IMR-90 (cell line): ENCODE results near the gene MOV10. TPM values are rescaled to one million over a fixed set of nuclear protein-coding genes. Genes with fewer than 3 reads are reported as not detected.

ENCODE experiments used
- ATAC-seq: fragments of 200-7000 bp; cut with Tn5 transposase; 2 replicates; pipeline ENCODE4 v1.9.1; 2020; ENCODE audit warnings: low read depth, mild to moderate bottlenecking, moderate library complexity
- BruUV-seq: library from RNA; stranded (reverse); fragments of 400-500 nt; replicated peaks from 2 replicates; lab custom pipeline; 2021; lab: Mats Ljungman, UMichigan
- CTCF ChIA-PET: fragments of 300-600 bp; formaldehyde crosslinking; extraction: SDS; loops from one replicate; lab custom pipeline; 2021; ENCODE audit warnings: antibody characterized with exemption; lab: Yijun Ruan, JAX
- POLR2A ChIA-PET: fragments of 300-600 bp; sonication (Branson Sonifier 250); formaldehyde crosslinking; loops from one replicate; lab custom pipeline; 2022; ENCODE audit warnings: antibody characterized with exemption; ENCODE audit not compliant: unreplicated experiment; lab: Charles Lee
- DNase-seq: peaks from one replicate; pipeline ENCODE4 v3.0.0; 2013
- H2AFZ ChIP-seq: replicated peaks from 2 replicates; pipeline ENCODE3; 2013; ENCODE audit warnings: low read length, mild to moderate bottlenecking; ENCODE audit not compliant: poor library complexity
- H2AK5ac ChIP-seq: 2 replicates; pipeline ENCODE4 v1.6.1; 2013; ENCODE audit warnings: low read depth, low read length, inconsistent platforms
- H2AK9ac ChIP-seq: replicated peaks from 2 replicates; pipeline ENCODE3; 2013; ENCODE audit warnings: mild to moderate bottlenecking, low read depth, low read length, moderate library complexity; ENCODE audit not compliant: poor library complexity
- H2BK120ac ChIP-seq: 2 replicates; pipeline ENCODE4 v1.6.1; 2013; ENCODE audit warnings: low read depth, low read length, inconsistent platforms
- H2BK15ac ChIP-seq: 3 replicates; pipeline ENCODE4 v1.6.1; 2013; ENCODE audit warnings: low read depth, low read length, inconsistent platforms
- H2BK20ac ChIP-seq: 2 replicates; pipeline ENCODE4 v1.6.1; 2013; ENCODE audit warnings: low read depth, mild to moderate bottlenecking, inconsistent platforms, low read length, moderate library complexity
- H2BK5ac ChIP-seq: 2 replicates; pipeline ENCODE4 v1.6.1; 2013; ENCODE audit warnings: mild to moderate bottlenecking, low read depth, low read length, inconsistent platforms; ENCODE audit not compliant: poor library complexity, severe bottlenecking
- H3K14ac ChIP-seq: replicated peaks from 2 replicates; pipeline ENCODE4 v1.6.1; 2013; ENCODE audit warnings: low read depth, low read length, inconsistent platforms
- H3K18ac ChIP-seq: 2 replicates; pipeline ENCODE4 v1.6.1; 2013; ENCODE audit warnings: low read depth, low read length, control low read depth
- H3K23ac ChIP-seq: 2 replicates; pipeline ENCODE4 v1.6.1; 2013; ENCODE audit warnings: low read depth, low read length, inconsistent platforms
- H3K27ac ChIP-seq: 2 replicates; pipeline ENCODE4 v1.5.1; 2013; ENCODE audit warnings: mild to moderate bottlenecking, control low read depth, low read length; ENCODE audit not compliant: insufficient read depth
- H3K27me3 ChIP-seq: 2 replicates; pipeline ENCODE4 v1.6.1; 2013; ENCODE audit warnings: low read length; ENCODE audit not compliant: control insufficient read depth, insufficient read depth
- H3K36me3 ChIP-seq: 2 replicates; pipeline ENCODE4 v1.6.1; 2013; ENCODE audit warnings: low read length, mixed read lengths; ENCODE audit not compliant: control insufficient read depth, insufficient read depth
- H3K4ac ChIP-seq: 2 replicates; pipeline ENCODE4 v1.6.1; 2013; ENCODE audit warnings: low read depth, low read length, inconsistent platforms
- H3K4me1 ChIP-seq: 2 replicates; pipeline ENCODE4 v1.6.1; 2013; ENCODE audit warnings: low read length, mixed read lengths; ENCODE audit not compliant: control insufficient read depth, insufficient read depth
- H3K4me2 ChIP-seq: 2 replicates; pipeline ENCODE4 v1.6.1; 2013; ENCODE audit warnings: low read depth, mild to moderate bottlenecking, control low read depth, low read length, moderate library complexity
- H3K4me3 ChIP-seq: 2 replicates; pipeline ENCODE4 v1.5.1; 2013; ENCODE audit warnings: low read depth, mild to moderate bottlenecking, control low read depth, low read length, moderate library complexity; ENCODE audit not compliant: insufficient read depth
- H3K56ac ChIP-seq: 2 replicates; pipeline ENCODE4 v1.6.1; 2013; ENCODE audit warnings: low read length, inconsistent platforms; ENCODE audit not compliant: insufficient read depth; ENCODE audit errors: extremely low read depth
- H3K79me1 ChIP-seq, 2 experiments: 2 replicates each; pipeline ENCODE4 v1.6.1; 2013; ENCODE audit warnings: low read length in 2 of 2, inconsistent platforms in 1 of 2, low read depth in 1 of 2
- H3K9ac ChIP-seq: 2 replicates; pipeline ENCODE4 v1.6.1; 2013; ENCODE audit warnings: low read depth, low read length, control low read depth
- H3K9me1 ChIP-seq: 2 replicates; pipeline ENCODE4 v1.6.1; 2013; ENCODE audit warnings: low read length, inconsistent platforms; ENCODE audit not compliant: insufficient read depth
- H3K9me3 ChIP-seq: 2 replicates; pipeline ENCODE4 v1.6.1; 2013; ENCODE audit warnings: low read length; ENCODE audit not compliant: control insufficient read depth, insufficient read depth
- H4K20me1 ChIP-seq: 2 replicates; pipeline ENCODE4 v1.6.1; 2013; ENCODE audit warnings: low read length, inconsistent platforms; ENCODE audit not compliant: insufficient read depth
- H4K5ac ChIP-seq: 2 replicates; pipeline ENCODE4 v1.6.1; 2013; ENCODE audit warnings: mild to moderate bottlenecking, low read depth, low read length, control low read depth
- H4K8ac ChIP-seq, 2 experiments: 2 replicates each; pipeline ENCODE4 v1.6.1; 2013; ENCODE audit warnings: low read depth in 2 of 2, low read length in 2 of 2, control low read depth in 1 of 2, inconsistent platforms in 1 of 2
- H4K91ac ChIP-seq: 2 replicates; pipeline ENCODE4 v1.6.1; 2013; ENCODE audit warnings: low read depth, low read length, inconsistent platforms; ENCODE audit not compliant: insufficient read depth
- CHD1 ChIP-seq: IDR thresholded peaks from 2 replicates; pipeline ENCODE4 v1.6.1; 2012; ENCODE audit warnings: low read depth, low read length, improper control_type of control experiment
- ELK1 ChIP-seq: fragments of 150-350 bp; IDR thresholded peaks from 2 replicates; pipeline ENCODE4 v1.6.1; 2016; ENCODE audit warnings: low read depth, mild to moderate bottlenecking, low read length, moderate library complexity, borderline replicate concordance
- FOS ChIP-seq: fragments of 150-350 bp; IDR thresholded peaks from 2 replicates; pipeline ENCODE4 v1.6.1; 2016; ENCODE audit warnings: low read depth, low read length
- MAFK ChIP-seq: IDR thresholded peaks from 2 replicates; pipeline ENCODE4 v1.6.1; 2012; ENCODE audit warnings: low read depth, low read length, improper control_type of control experiment
- MAZ ChIP-seq: IDR thresholded peaks from 2 replicates; pipeline ENCODE4 v1.6.1; 2012; ENCODE audit warnings: low read depth, mild to moderate bottlenecking, low read length, improper control_type of control experiment, moderate library complexity, borderline replicate concordance
- NFE2L2 ChIP-seq: fragments of 150-350 bp; IDR thresholded peaks from 2 replicates; pipeline ENCODE4 v1.6.1; 2016; ENCODE audit warnings: low read depth, mild to moderate bottlenecking, low read length
- POLR2A ChIP-seq: IDR thresholded peaks from 2 replicates; pipeline ENCODE4 v1.6.1; 2012; ENCODE audit warnings: mild to moderate bottlenecking, low read depth, low read length
- RAD21 ChIP-seq: IDR thresholded peaks from 2 replicates; pipeline ENCODE4 v1.6.1; 2012; ENCODE audit warnings: low read length, improper control_type of control experiment
- RCOR1 ChIP-seq: IDR thresholded peaks from 2 replicates; pipeline ENCODE4 v1.6.1; 2012; ENCODE audit warnings: mild to moderate bottlenecking, low read length, improper control_type of control experiment; ENCODE audit not compliant: insufficient replicate concordance
- RFX5 ChIP-seq: IDR thresholded peaks from 2 replicates; pipeline ENCODE4 v1.8.0; 2012; ENCODE audit warnings: low read depth, mild to moderate bottlenecking, low read length, moderate library complexity
- SMC3 ChIP-seq: fragments of 150-350 bp; IDR thresholded peaks from 2 replicates; pipeline ENCODE4 v1.6.1; 2016; ENCODE audit warnings: low read depth, mild to moderate bottlenecking, antibody characterized with exemption, low read length, moderate library complexity
- USF2 ChIP-seq: fragments of 150-350 bp; IDR thresholded peaks from 2 replicates; pipeline ENCODE4 v1.6.1; 2017; ENCODE audit warnings: mild to moderate bottlenecking, antibody characterized with exemption, low read length, low read depth
- WGBS, 2 experiments: methylation state at CpG; one replicate each; pipeline versions ENCODE4 v1.1.5 to v1.1.7; 2013; ENCODE audit warnings: missing lambda C conversion rate in 2 of 2; ENCODE audit not compliant: insufficient read length in 1 of 2; ENCODE audit errors: extremely low coverage in 2 of 2; 5-methylcytosine and 5-hydroxymethylcytosine counted together
- dilution Hi-C: fragments of 300-500 bp; cut with HindIII; formaldehyde crosslinking; loops from one replicate; pipeline ENCODE4 v1.14.3; 2018; ENCODE audit warnings: low sequenced_read_pairs; ENCODE audit not compliant: unreplicated experiment
- in situ Hi-C: fragments of 300-500 bp; cut with MboI; formaldehyde crosslinking; loops from 3 replicates; pipeline ENCODE4 v1.14.3; 2019; ENCODE audit warnings: low sequenced_read_pairs, inconsistent platforms, mixed read lengths
- intact Hi-C: fragments of 100-400 bp; cut with micrococcal nuclease; formaldehyde crosslinking; loops from 2 replicates; pipeline ENCODE4 v1.10.0; 2022
- polyA plus RNA-seq, 3 experiments: library from polyadenylated mRNA; depleted of rRNA; stranded (reverse); fragments of >200 nt; gene quantifications; 2 replicates each; pipeline ENCODE4 v1.2.3, GENCODE V29; 2012; ENCODE audit warnings: low replicate concordance in 1 of 3
- total RNA-seq: library from RNA; depleted of rRNA; stranded (reverse); fragments of >200 nt; gene quantifications from 2 replicates; pipeline ENCODE4 v1.2.3, GENCODE V29; 2012
- TF ChIP-seq, protein P1 (sequence below): conservative IDR thresholded peaks from 2 replicates; pipeline ENCODE4 v1.5.1; 2012; ENCODE audit warnings: mild to moderate bottlenecking, low read depth, low read length, improper control_type of control experiment

Gene MOV10
- total and polyA plus RNA-seq, 2 of the 4 experiments (the other 2 are of a cell fraction) = 36.7 to 103 TPM

- Histone ChIP-seq H3K4me3 (no peak overlapping the region), H2AFZ (no peak overlapping the region), H4K8ac (no peak overlapping the region), H3K4me1 (peaks cover 4% of the 10 kb centered on the region), H2BK20ac (no peak overlapping the region), H3K79me1 (peaks cover 22 to 66% of the 10 kb centered on the region in 2 experiments), H4K20me1 (peaks cover 15% of the 10 kb centered on the region; the same call in 1 of the 2 replicates), H2AK9ac (no peak overlapping the region), H3K14ac (0 out of 2 replicates have a peak overlapping the region, but pooled peaks have one; percentile 19), H4K91ac (no peak overlapping the region), H3K23ac (no peak overlapping the region), H2BK15ac (no peak overlapping the region), H3K27me3 (no peaks in the 10 kb centered on the region), H3K36me3 (peaks cover 13% of the 10 kb centered on the region), H3K18ac (no peak overlapping the region), H2AK5ac (no peak overlapping the region), H3K4me2 (no peak overlapping the region), H2BK5ac (no peak overlapping the region), H3K27ac (no peak overlapping the region), H4K5ac (no peak overlapping the region), H3K56ac (no peak overlapping the region), H3K4ac (no peak overlapping the region), H3K9me3 (no peaks in the 10 kb centered on the region), H2BK120ac (no peak overlapping the region), H3K9ac (no peak overlapping the region), H3K9me1 (peaks cover 21% of the 10 kb centered on the region)
- in situ Hi-C loops (no loop called here), dilution Hi-C loops (no loop called here), intact Hi-C loops (no loop called here)
- ATAC-seq = no peak
- TF ChIP-seq RCOR1 (no peak), USF2 (no peak), SMC3 (no peak), POLR2A (no peak), MAZ (no peak), RAD21 (no peak), RFX5 (no peak), CHD1 (no peak), MAFK (no peak), FOS (no peak), NFE2L2 (no peak), ELK1 (no peak)
- TF ChIP-seq, protein P1, sequence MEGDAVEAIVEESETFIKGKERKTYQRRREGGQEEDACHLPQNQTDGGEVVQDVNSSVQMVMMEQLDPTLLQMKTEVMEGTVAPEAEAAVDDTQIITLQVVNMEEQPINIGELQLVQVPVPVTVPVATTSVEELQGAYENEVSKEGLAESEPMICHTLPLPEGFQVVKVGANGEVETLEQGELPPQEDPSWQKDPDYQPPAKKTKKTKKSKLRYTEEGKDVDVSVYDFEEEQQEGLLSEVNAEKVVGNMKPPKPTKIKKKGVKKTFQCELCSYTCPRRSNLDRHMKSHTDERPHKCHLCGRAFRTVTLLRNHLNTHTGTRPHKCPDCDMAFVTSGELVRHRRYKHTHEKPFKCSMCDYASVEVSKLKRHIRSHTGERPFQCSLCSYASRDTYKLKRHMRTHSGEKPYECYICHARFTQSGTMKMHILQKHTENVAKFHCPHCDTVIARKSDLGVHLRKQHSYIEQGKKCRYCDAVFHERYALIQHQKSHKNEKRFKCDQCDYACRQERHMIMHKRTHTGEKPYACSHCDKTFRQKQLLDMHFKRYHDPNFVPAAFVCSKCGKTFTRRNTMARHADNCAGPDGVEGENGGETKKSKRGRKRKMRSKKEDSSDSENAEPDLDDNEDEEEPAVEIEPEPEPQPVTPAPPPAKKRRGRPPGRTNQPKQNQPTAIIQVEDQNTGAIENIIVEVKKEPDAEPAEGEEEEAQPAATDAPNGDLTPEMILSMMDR = no peak
- CTCF ChIA-PET = no interaction called here
- POLR2A ChIA-PET = no interaction called here
- DNase-seq = peak; percentile 34
- BruUV-seq = no TSS peak
- WGBS, 2 experiments = 50% methylated on average over 2 of the region's 3 CpGs; no CpG with 5 or more reads in 1 of the 2 experiments
These were observed 12.0 kb downstream of the MOV10 start for GRCh38 chr1:112686417-112686816.
